ENCODE data around the gene ARMH4.

GRCh38 chr14:57970594-57970993 lies 181.4 kb downstream of the ARMH4 start:
- TF ChIP-seq CTCF (IDR thresholded peaks at IDR 0.05): no peak
- TF ChIP-seq POLR2A (IDR thresholded peaks at IDR 0.05): no peak
